HCT116 (cell line): ENCODE data around the gene AK6.
"Not testable (repeated sequence)": the region's sequence is repeated elsewhere in the genome, so short reads cannot be mapped to it uniquely, and the experiment has no call there.

Experiments
- CTCF ChIP-seq, 3 experiments: fragments of 200-600 bp in 1 of 3; sonication (generic) in 1 of 3; IDR thresholded peaks in 2 of 3; conservative IDR thresholded peaks in 1 of 3; 2 replicates each; pipeline ENCODE4 v1.5.1; 2012 to 2017; ENCODE audit warnings: low read depth in 2 of 3, low read length in 2 of 3, antibody characterized with exemption in 1 of 3, borderline replicate concordance in 1 of 3, control low read depth in 1 of 3, mild to moderate bottlenecking in 1 of 3, mixed read lengths in 1 of 3, mixed run types in 1 of 3, moderate library complexity in 1 of 3; ENCODE audit not compliant: insufficient read depth in 1 of 3
- EZH2phosphoT487 ChIP-seq: fragments of 200-600 bp; IDR thresholded peaks from 2 replicates; pipeline ENCODE4 v1.6.1; 2018; ENCODE audit warnings: antibody characterized with exemption, borderline replicate concordance
- POLR2AphosphoS5 ChIP-seq: IDR thresholded peaks from 2 replicates; pipeline ENCODE4 v1.6.1; 2011; ENCODE audit warnings: mild to moderate bottlenecking, low read depth, low read length, moderate library complexity
- RAD21 ChIP-seq: IDR thresholded peaks from 2 replicates; pipeline ENCODE4 v1.6.1; 2012; ENCODE audit warnings: low read depth, mild to moderate bottlenecking
- ZFX ChIP-seq: fragments of 450-650 bp; IDR thresholded peaks from 2 replicates; pipeline ENCODE4 v1.6.1; 2017

GRCh38 chr5:69333668-69334315 is 35.5 kb downstream of the AK6 start:
- TF ChIP-seq CTCF (IDR thresholded peaks at IDR 0.05 in 2 of 3, conservative IDR thresholded peaks at IDR 0.05 in 1 of 3; ENCODE audit: borderline replicate concordance in 1 of 3, insufficient read depth in 1 of 3, low read depth in 2 of 3, low read length in 2 of 3); ZFX; POLR2AphosphoS5; EZH2phosphoT487; RAD21: not testable (repeated sequence)
